HG02884 (cell line): ENCODE measurements around the gene LIAS.
A peak's percentile ranks its signal among the peaks of the same experiment; 100 is the strongest.
"Not testable (repeated sequence)": the region's sequence is repeated elsewhere in the genome, so short reads cannot be mapped to it uniquely, and the experiment has no call there.

ENCODE experiments used
- ATAC-seq: cut with Tn5 transposase; IDR thresholded peaks from one replicate; pipeline ENCODE4 v1.9.1; 2021; ENCODE audit warnings: mild to moderate bottlenecking, moderate library complexity; ENCODE audit not compliant: unreplicated experiment

Gene LIAS

GRCh38 chr4:39458505-39459300 is at the start of gene LIAS, which contains the start of gene RPL9:
LIAS (plus strand) TSS chr4:39459056; CDS start chr4:39459118, 62 bp downstream.
RPL9 (minus strand) TSS chr4:39458922; CDS start chr4:39458439, 483 bp downstream.
- peak; percentile 74 for ATAC-seq

GRCh38 chr4:39410415-39410814 is 48.4 kb upstream of the LIAS start:
- ATAC-seq = no peak

GRCh38 chr4:39411561-39411960 is 47.3 kb upstream of the LIAS start:
- not testable (repeated sequence) for ATAC-seq

GRCh38 chr4:39415678-39416283 is 43.1 kb upstream of the LIAS start:
- no peak for ATAC-seq

- no peak for ATAC-seq
These were observed 36.6 kb upstream of the LIAS start for GRCh38 chr4:39422247-39422646.

GRCh38 chr4:39425297-39425696 is 33.6 kb upstream of the LIAS start:
- ATAC-seq = not testable (repeated sequence)

GRCh38 chr4:39426728-39427127 is 32.1 kb upstream of the LIAS start:
- ATAC-seq = no peak

GRCh38 chr4:39427520-39428114 is 31.2 kb upstream of the LIAS start:
- no peak for ATAC-seq

GRCh38 chr4:39429476-39430334 is 29.2 kb upstream of the LIAS start:
- no peak for ATAC-seq

GRCh38 chr4:39433878-39434492 is 24.9 kb upstream of the LIAS start:
- no peak for ATAC-seq

GRCh38 chr4:39435659-39436563 is 22.9 kb upstream of the LIAS start:
- no peak for ATAC-seq

GRCh38 chr4:39441593-39441992 is 17.3 kb upstream of the LIAS start:
- ATAC-seq = no peak

- ATAC-seq = no peak
These were observed 15.9 kb upstream of the LIAS start for GRCh38 chr4:39442998-39443397.

- no peak for ATAC-seq
These were observed 12.4 kb upstream of the LIAS start for GRCh38 chr4:39446483-39446841.

- peak; percentile 71 for ATAC-seq
These were observed 11.8 kb upstream of the LIAS start for GRCh38 chr4:39446842-39447573.

- no peak for ATAC-seq
These were observed 8.2 kb upstream of the LIAS start for GRCh38 chr4:39450618-39451017.

GRCh38 chr4:39451423-39452023 is 7.3 kb upstream of the LIAS start:
- ATAC-seq = no peak

- ATAC-seq = no peak
These were observed 6.5 kb upstream of the LIAS start for GRCh38 chr4:39452153-39452859.
